Neural progenitor cell (in vitro differentiated cells): ENCODE data around the gene SERPINE2.

Experiments
- CTCF ChIP-seq: fragments of 200-600 bp; sonication (generic); IDR thresholded peaks from 2 replicates; pipeline ENCODE4 v1.5.1; 2017; ENCODE audit warnings: antibody characterized with exemption, mild to moderate bottlenecking
- EZH2 ChIP-seq: fragments of 200-600 bp; sonication (generic); IDR thresholded peaks from 2 replicates; pipeline ENCODE4 v1.6.1; 2017; ENCODE audit warnings: antibody characterized with exemption, mild to moderate bottlenecking, moderate library complexity
- EZH2phosphoT487 ChIP-seq: fragments of 200-600 bp; sonication (generic); IDR thresholded peaks from 2 replicates; pipeline ENCODE4 v1.6.1; 2017; ENCODE audit warnings: antibody characterized with exemption

- TF ChIP-seq CTCF (no peak), EZH2phosphoT487 (no peak), EZH2 (no peak)
Observed at GRCh38 chr2:224033601-224034000, 5.5 kb downstream of the SERPINE2 start.
